HCT116 (cell line): ENCODE results near the gene TFF1. TPM values are rescaled to one million over a fixed set of nuclear protein-coding genes. Genes with fewer than 3 reads are reported as not detected.

Experiments used
- ATAC-seq: fragments of 200-7000 bp; cut with Tn5 transposase; 2 replicates; pipeline ENCODE4 v1.9.1; 2020; ENCODE audit warnings: mild to moderate bottlenecking, moderate library complexity
- BruUV-seq: library from RNA; stranded (reverse); fragments of 400-500 nt; replicated peaks from 2 replicates; lab custom pipeline; 2021; lab: Mats Ljungman, UMichigan
- CTCF ChIA-PET: fragments of 300-600 bp; sonication (Branson Sonifier 250); formaldehyde crosslinking; loops from one replicate; lab custom pipeline; 2021; ENCODE audit warnings: antibody characterized with exemption; lab: Charles Lee
- POLR2A ChIA-PET: fragments of 300-600, 350-600 bp; sonication (Branson Sonifier 250); formaldehyde crosslinking; loops from one replicate; lab custom pipeline; 2021; ENCODE audit warnings: antibody characterized with exemption; lab: Charles Lee
- RAD21 ChIA-PET, 2 experiments: fragments of 300-600 bp; sonication (Branson Sonifier 250); formaldehyde crosslinking; loops; one replicate each; lab custom pipeline; 2023; ENCODE audit warnings: low total read pairs in 2 of 2; ENCODE audit not compliant: uncharacterized antibody in 2 of 2, unreplicated experiment in 2 of 2, low non-redundant PET in 1 of 2; lab: Charles Lee
- DNase-seq: peaks from one replicate; pipeline ENCODE4 v3.0.0-alpha.2; 2010; ENCODE audit warnings: low read depth, low spot score
- H2AFZ ChIP-seq: fragments of 200-600 bp; shearing (Covaris generic), sonication (generic); 2 replicates; pipeline ENCODE4 v1.6.1; 2017; ENCODE audit warnings: low read depth, mixed run types, mixed read lengths, antibody characterized with exemption, low read length; ENCODE audit not compliant: poor library complexity, severe bottlenecking
- H3K27ac ChIP-seq: 2 replicates; pipeline ENCODE4 v1.5.1; 2012; ENCODE audit warnings: low read depth, low read length
- H3K27me3 ChIP-seq: fragments of 200-600 bp; sonication (generic); 2 replicates; pipeline ENCODE4 v1.6.1; 2016; ENCODE audit warnings: mixed run types, low read length, mixed read lengths; ENCODE audit not compliant: insufficient read depth
- H3K36me3 ChIP-seq, 2 experiments: fragments of 200-500 bp in 1 of 2; fragments of 200-600 bp in 1 of 2; sonication (Bioruptor generic) in 1 of 2; sonication (generic) in 1 of 2; 2 replicates each; pipeline versions ENCODE4 v1.5.1 to v1.6.1; 2014 to 2016; ENCODE audit warnings: low read length in 2 of 2, inconsistent platforms in 1 of 2, mixed read lengths in 1 of 2, mixed run types in 1 of 2; ENCODE audit not compliant: insufficient read depth in 2 of 2, control insufficient read depth in 1 of 2
- H3K4me1 ChIP-seq, 2 experiments: fragments of 200-600 bp in 1 of 2; sonication (generic) in 1 of 2; 2 replicates each; pipeline versions ENCODE4 v1.5.1 to v1.6.1; 2012 to 2017; ENCODE audit warnings: low read length in 2 of 2, inconsistent platforms in 1 of 2, mild to moderate bottlenecking in 1 of 2, mixed read lengths in 1 of 2, mixed run types in 1 of 2, moderate library complexity in 1 of 2; ENCODE audit not compliant: insufficient read depth in 2 of 2, control insufficient read depth in 1 of 2
- H3K4me2 ChIP-seq: fragments of 200-600 bp; sonication (generic); 2 replicates; pipeline ENCODE4 v1.6.1; 2017; ENCODE audit warnings: mixed run types, low read length, mixed read lengths
- H3K4me3 ChIP-seq, 2 experiments: fragments of 200-600 bp in 1 of 2; sonication (generic) in 1 of 2; replicated peaks in 1 of 2; 2 replicates each; pipeline ENCODE4 v1.5.1; 2011 to 2016; ENCODE audit warnings: low read length in 2 of 2, control low read depth in 1 of 2, low read depth in 1 of 2, mild to moderate bottlenecking in 1 of 2, mixed read lengths in 1 of 2, mixed run types in 1 of 2
- H3K79me2 ChIP-seq: fragments of 200-600 bp; sonication (generic); 2 replicates; pipeline ENCODE4 v1.6.1; 2017; ENCODE audit warnings: mild to moderate bottlenecking, mixed run types, low read length, moderate library complexity, mixed read lengths; ENCODE audit not compliant: insufficient read depth
- H3K9ac ChIP-seq: fragments of 200-600 bp; sonication (generic); 2 replicates; pipeline ENCODE4 v1.6.1; 2016; ENCODE audit warnings: low read length, mixed read lengths
- H3K9me2 ChIP-seq: fragments of 200-600 bp; sonication (generic), shearing (Covaris generic); 2 replicates; pipeline ENCODE4 v1.6.1; 2017; ENCODE audit warnings: mixed run types, mild to moderate bottlenecking, moderate library complexity; ENCODE audit not compliant: insufficient read depth
- H3K9me3 ChIP-seq, 2 experiments: fragments of 200-500 bp in 1 of 2; fragments of 200-600 bp in 1 of 2; sonication (Bioruptor generic) in 1 of 2; sonication (generic) in 1 of 2; 2 replicates each; pipeline ENCODE4 v1.6.1; 2014 to 2017; ENCODE audit warnings: low read length in 2 of 2, mixed read lengths in 2 of 2, inconsistent platforms in 1 of 2, low read depth in 1 of 2, mild to moderate bottlenecking in 1 of 2, mixed run types in 1 of 2, moderate library complexity in 1 of 2; ENCODE audit not compliant: control insufficient read depth in 1 of 2, insufficient read depth in 1 of 2
- H4K20me1 ChIP-seq: fragments of 200-600 bp; sonication (generic), shearing (Covaris generic); 2 replicates; pipeline ENCODE4 v1.6.1; 2017; ENCODE audit warnings: mixed run types, mild to moderate bottlenecking, moderate library complexity; ENCODE audit not compliant: insufficient read depth
- CBX3 ChIP-seq: IDR thresholded peaks from 2 replicates; pipeline ENCODE4 v1.6.1; 2012; ENCODE audit warnings: low read depth
- CEBPB ChIP-seq: IDR thresholded peaks from 2 replicates; pipeline ENCODE4 v1.6.1; 2012; ENCODE audit warnings: low read depth
- EGR1 ChIP-seq: IDR thresholded peaks from 2 replicates; pipeline ENCODE4 v1.6.1; 2012; ENCODE audit warnings: low read depth
- ELF1 ChIP-seq: IDR thresholded peaks from 2 replicates; pipeline ENCODE4 v1.6.1; 2012; ENCODE audit warnings: low read depth, borderline replicate concordance
- EZH2 ChIP-seq: fragments of 200-600 bp; sonication (generic); IDR thresholded peaks from 2 replicates; pipeline ENCODE4 v1.6.1; 2017; ENCODE audit warnings: antibody characterized with exemption, mixed run types
- FOSL1 ChIP-seq: IDR thresholded peaks from 2 replicates; pipeline ENCODE4 v1.6.1; 2012; ENCODE audit warnings: low read depth
- JUND ChIP-seq: IDR thresholded peaks from 2 replicates; pipeline ENCODE4 v1.6.1; 2012
- POLR2A ChIP-seq: IDR thresholded peaks from 2 replicates; pipeline ENCODE4 v1.7.0; 2011; ENCODE audit warnings: borderline replicate concordance; ENCODE audit not compliant: insufficient read depth, insufficient read length; ENCODE audit errors: extremely low read depth
- POLR2AphosphoS5 ChIP-seq: IDR thresholded peaks from 2 replicates; pipeline ENCODE4 v1.6.1; 2011; ENCODE audit warnings: mild to moderate bottlenecking, low read depth, low read length, moderate library complexity
- RAD21 ChIP-seq: IDR thresholded peaks from 2 replicates; pipeline ENCODE4 v1.6.1; 2012; ENCODE audit warnings: low read depth, mild to moderate bottlenecking
- SIN3A ChIP-seq: IDR thresholded peaks from 2 replicates; pipeline ENCODE4 v1.6.1; 2012; ENCODE audit warnings: low read depth
- SP1 ChIP-seq: IDR thresholded peaks from 2 replicates; pipeline ENCODE4 v1.6.1; 2012; ENCODE audit warnings: low read depth
- SRF ChIP-seq: IDR thresholded peaks from 2 replicates; pipeline ENCODE4 v1.6.1; 2012; ENCODE audit warnings: low read depth
- TCF7L2 ChIP-seq: IDR thresholded peaks from 2 replicates; pipeline ENCODE4 v1.7.0; 2011; ENCODE audit warnings: borderline replicate concordance, inconsistent platforms; ENCODE audit not compliant: insufficient read depth, insufficient read length; ENCODE audit errors: extremely low read depth
- ZFX ChIP-seq: fragments of 450-650 bp; IDR thresholded peaks from 2 replicates; pipeline ENCODE4 v1.6.1; 2017
- ZNF274 ChIP-seq: fragments of 200-500 bp; sonication (Bioruptor generic); IDR thresholded peaks from 2 replicates; pipeline ENCODE4 v1.6.1; 2014; ENCODE audit warnings: mild to moderate bottlenecking, low read depth, low read length, inconsistent platforms
- intact Hi-C: fragments of 100-400 bp; cut with micrococcal nuclease; formaldehyde crosslinking; loops from 2 replicates; pipeline ENCODE4 v1.10.0; 2022
- total RNA-seq: library from RNA; stranded (reverse); gene quantifications from one replicate; pipeline ENCODE4 v1.2.1, GENCODE V29; 2021; ENCODE audit not compliant: unreplicated experiment
- TF ChIP-seq, protein P1 (sequence below), 3 experiments: fragments of 200-600 bp in 1 of 3; sonication (generic) in 1 of 3; IDR thresholded peaks in 2 of 3; conservative IDR thresholded peaks in 1 of 3; 2 replicates each; pipeline ENCODE4 v1.5.1; 2012 to 2017; ENCODE audit warnings: low read depth in 2 of 3, low read length in 2 of 3, antibody characterized with exemption in 1 of 3, borderline replicate concordance in 1 of 3, control low read depth in 1 of 3, mild to moderate bottlenecking in 1 of 3, mixed read lengths in 1 of 3, mixed run types in 1 of 3, moderate library complexity in 1 of 3; ENCODE audit not compliant: insufficient read depth in 1 of 3
- TF ChIP-seq, protein P2 (sequence below): IDR thresholded peaks from 2 replicates; pipeline ENCODE4 v1.6.1; 2011; ENCODE audit warnings: mild to moderate bottlenecking, low read length, moderate library complexity; ENCODE audit not compliant: insufficient replicate concordance; ENCODE audit errors: extremely low read depth
- TF ChIP-seq, protein P3 (sequence below): IDR thresholded peaks from 2 replicates; pipeline ENCODE4 v1.6.1; 2012; ENCODE audit warnings: low read depth
- TF ChIP-seq, protein P4 (sequence below): IDR thresholded peaks from 2 replicates; pipeline ENCODE4 v1.6.1; 2012

TFF1 gene
- total RNA-seq, 1 experiment from 2014 or later: 0.61 TPM

DNA sequence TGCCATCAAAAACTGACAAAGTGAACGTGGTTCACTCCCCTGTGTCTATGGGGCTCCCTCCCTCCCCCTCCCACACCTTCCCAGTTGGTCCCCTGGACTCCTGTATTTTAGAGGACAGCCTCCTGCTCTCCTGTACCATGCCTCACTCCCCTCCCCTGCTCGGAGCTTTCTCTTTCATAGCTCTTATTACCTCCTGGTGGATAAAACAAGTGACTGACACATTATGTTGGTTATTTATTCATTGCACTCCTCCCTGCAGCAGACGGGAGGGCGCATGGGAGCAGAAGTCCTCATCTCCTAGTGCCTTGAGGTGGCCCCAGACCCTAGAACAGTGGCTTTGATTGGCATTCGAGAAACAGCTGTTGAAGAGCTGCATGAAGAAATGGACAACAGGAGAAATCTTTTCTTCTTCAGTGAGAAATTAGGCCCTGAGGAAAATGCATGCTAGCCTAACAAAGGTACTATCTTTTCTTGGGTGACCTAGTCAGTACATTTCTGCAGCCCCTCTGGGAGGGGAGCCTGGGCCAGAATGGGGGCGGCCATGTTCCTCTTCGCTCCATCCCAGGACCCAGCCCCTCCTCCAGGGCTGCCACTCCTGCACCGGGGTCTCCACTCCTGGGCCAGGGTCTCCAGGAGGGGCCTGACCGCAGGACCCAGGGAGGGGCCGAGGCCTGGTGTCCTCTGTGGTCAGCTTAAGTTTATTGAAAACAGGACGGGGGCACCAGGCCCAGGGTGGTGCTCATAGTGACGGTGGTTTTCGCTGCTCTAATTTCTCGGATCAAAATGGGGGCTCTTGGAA lies 1.2 kb upstream of the TFF1 start:
- TF ChIP-seq CBX3: no peak
- no peak for TF ChIP-seq POLR2A
- TF ChIP-seq ZFX: no peak
- TF ChIP-seq FOSL1: no peak
- TF ChIP-seq, protein P1, sequence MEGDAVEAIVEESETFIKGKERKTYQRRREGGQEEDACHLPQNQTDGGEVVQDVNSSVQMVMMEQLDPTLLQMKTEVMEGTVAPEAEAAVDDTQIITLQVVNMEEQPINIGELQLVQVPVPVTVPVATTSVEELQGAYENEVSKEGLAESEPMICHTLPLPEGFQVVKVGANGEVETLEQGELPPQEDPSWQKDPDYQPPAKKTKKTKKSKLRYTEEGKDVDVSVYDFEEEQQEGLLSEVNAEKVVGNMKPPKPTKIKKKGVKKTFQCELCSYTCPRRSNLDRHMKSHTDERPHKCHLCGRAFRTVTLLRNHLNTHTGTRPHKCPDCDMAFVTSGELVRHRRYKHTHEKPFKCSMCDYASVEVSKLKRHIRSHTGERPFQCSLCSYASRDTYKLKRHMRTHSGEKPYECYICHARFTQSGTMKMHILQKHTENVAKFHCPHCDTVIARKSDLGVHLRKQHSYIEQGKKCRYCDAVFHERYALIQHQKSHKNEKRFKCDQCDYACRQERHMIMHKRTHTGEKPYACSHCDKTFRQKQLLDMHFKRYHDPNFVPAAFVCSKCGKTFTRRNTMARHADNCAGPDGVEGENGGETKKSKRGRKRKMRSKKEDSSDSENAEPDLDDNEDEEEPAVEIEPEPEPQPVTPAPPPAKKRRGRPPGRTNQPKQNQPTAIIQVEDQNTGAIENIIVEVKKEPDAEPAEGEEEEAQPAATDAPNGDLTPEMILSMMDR (IDR thresholded peaks at IDR 0.05 in 2 of 3, conservative IDR thresholded peaks at IDR 0.05 in 1 of 3; ENCODE audit: borderline replicate concordance in 1 of 3, insufficient read depth in 1 of 3, low read depth in 2 of 3, low read length in 2 of 3): no peak
- TF ChIP-seq, protein P2, sequence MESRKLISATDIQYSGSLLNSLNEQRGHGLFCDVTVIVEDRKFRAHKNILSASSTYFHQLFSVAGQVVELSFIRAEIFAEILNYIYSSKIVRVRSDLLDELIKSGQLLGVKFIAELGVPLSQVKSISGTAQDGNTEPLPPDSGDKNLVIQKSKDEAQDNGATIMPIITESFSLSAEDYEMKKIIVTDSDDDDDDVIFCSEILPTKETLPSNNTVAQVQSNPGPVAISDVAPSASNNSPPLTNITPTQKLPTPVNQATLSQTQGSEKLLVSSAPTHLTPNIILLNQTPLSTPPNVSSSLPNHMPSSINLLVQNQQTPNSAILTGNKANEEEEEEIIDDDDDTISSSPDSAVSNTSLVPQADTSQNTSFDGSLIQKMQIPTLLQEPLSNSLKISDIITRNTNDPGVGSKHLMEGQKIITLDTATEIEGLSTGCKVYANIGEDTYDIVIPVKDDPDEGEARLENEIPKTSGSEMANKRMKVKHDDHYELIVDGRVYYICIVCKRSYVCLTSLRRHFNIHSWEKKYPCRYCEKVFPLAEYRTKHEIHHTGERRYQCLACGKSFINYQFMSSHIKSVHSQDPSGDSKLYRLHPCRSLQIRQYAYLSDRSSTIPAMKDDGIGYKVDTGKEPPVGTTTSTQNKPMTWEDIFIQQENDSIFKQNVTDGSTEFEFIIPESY: no peak
- TF ChIP-seq EGR1: no peak
- TF ChIP-seq, protein P3, sequence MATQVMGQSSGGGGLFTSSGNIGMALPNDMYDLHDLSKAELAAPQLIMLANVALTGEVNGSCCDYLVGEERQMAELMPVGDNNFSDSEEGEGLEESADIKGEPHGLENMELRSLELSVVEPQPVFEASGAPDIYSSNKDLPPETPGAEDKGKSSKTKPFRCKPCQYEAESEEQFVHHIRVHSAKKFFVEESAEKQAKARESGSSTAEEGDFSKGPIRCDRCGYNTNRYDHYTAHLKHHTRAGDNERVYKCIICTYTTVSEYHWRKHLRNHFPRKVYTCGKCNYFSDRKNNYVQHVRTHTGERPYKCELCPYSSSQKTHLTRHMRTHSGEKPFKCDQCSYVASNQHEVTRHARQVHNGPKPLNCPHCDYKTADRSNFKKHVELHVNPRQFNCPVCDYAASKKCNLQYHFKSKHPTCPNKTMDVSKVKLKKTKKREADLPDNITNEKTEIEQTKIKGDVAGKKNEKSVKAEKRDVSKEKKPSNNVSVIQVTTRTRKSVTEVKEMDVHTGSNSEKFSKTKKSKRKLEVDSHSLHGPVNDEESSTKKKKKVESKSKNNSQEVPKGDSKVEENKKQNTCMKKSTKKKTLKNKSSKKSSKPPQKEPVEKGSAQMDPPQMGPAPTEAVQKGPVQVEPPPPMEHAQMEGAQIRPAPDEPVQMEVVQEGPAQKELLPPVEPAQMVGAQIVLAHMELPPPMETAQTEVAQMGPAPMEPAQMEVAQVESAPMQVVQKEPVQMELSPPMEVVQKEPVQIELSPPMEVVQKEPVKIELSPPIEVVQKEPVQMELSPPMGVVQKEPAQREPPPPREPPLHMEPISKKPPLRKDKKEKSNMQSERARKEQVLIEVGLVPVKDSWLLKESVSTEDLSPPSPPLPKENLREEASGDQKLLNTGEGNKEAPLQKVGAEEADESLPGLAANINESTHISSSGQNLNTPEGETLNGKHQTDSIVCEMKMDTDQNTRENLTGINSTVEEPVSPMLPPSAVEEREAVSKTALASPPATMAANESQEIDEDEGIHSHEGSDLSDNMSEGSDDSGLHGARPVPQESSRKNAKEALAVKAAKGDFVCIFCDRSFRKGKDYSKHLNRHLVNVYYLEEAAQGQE: no peak
- TF ChIP-seq, protein P4, sequence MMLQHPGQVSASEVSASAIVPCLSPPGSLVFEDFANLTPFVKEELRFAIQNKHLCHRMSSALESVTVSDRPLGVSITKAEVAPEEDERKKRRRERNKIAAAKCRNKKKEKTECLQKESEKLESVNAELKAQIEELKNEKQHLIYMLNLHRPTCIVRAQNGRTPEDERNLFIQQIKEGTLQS: no peak
- TF ChIP-seq SRF: no peak
- no peak for TF ChIP-seq ELF1
- no peak for TF ChIP-seq SIN3A
- no peak for TF ChIP-seq POLR2AphosphoS5
- TF ChIP-seq JUND: no peak
- TF ChIP-seq CEBPB: no peak
- TF ChIP-seq EZH2: no peak
- TF ChIP-seq SP1: no peak
- TF ChIP-seq ZNF274: no peak
- no peak for TF ChIP-seq TCF7L2
- TF ChIP-seq RAD21: no peak
- no TSS peak for BruUV-seq
- H2AFZ ChIP-seq: no peak overlapping the region
- no peak overlapping the region for H3K27ac ChIP-seq
- no peaks in the 10 kb centered on the region for H3K9me3 ChIP-seq
- DNase-seq: no peak
- no peak overlapping the region for H3K9ac ChIP-seq
- no peak overlapping the region for H3K4me2 ChIP-seq
- no peaks in the 10 kb centered on the region for H4K20me1 ChIP-seq
- H3K79me2 ChIP-seq: no peaks in the 10 kb centered on the region
- H3K36me3 ChIP-seq: no peaks in the 10 kb centered on the region
- no peaks in the 10 kb centered on the region for H3K4me1 ChIP-seq
- RAD21 ChIA-PET: no interaction called here
- POLR2A ChIA-PET: no interaction called here
- ATAC-seq: peak; percentile 42; the same call in 1 of the 2 replicates
- H3K27me3 ChIP-seq: no peaks in the 10 kb centered on the region
- CTCF ChIA-PET: interaction anchor here (2.5 kb wide), 1 partner anchor 14 kb away, joined by 9 read pairs; no protein-coding TSS in a partner anchor
- intact Hi-C loops: no loop called here
- H3K4me3 ChIP-seq: no peak overlapping the region
- no peaks in the 10 kb centered on the region for H3K9me2 ChIP-seq
